SH-SY5Y (cell line): ENCODE data around the gene OR2T3.
"Not testable (repeated sequence)": the region's sequence is repeated elsewhere in the genome, so short reads cannot be mapped to it uniquely, and the experiment has no call there.

Source experiments
- GATA2 ChIP-seq: IDR thresholded peaks from 2 replicates; pipeline ENCODE4 v1.6.1; 2011; ENCODE audit warnings: mild to moderate bottlenecking, low read depth, low read length
- GATA3 ChIP-seq: IDR thresholded peaks from 2 replicates; pipeline ENCODE4 v1.6.1; 2011; ENCODE audit warnings: low read depth, mild to moderate bottlenecking, low read length, moderate library complexity

Gene OR2T3, protein sequence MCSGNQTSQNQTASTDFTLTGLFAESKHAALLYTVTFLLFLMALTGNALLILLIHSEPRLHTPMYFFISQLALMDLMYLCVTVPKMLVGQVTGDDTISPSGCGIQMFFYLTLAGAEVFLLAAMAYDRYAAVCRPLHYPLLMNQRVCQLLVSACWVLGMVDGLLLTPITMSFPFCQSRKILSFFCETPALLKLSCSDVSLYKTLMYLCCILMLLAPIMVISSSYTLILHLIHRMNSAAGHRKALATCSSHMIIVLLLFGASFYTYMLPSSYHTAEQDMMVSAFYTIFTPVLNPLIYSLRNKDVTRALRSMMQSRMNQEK

DNA sequence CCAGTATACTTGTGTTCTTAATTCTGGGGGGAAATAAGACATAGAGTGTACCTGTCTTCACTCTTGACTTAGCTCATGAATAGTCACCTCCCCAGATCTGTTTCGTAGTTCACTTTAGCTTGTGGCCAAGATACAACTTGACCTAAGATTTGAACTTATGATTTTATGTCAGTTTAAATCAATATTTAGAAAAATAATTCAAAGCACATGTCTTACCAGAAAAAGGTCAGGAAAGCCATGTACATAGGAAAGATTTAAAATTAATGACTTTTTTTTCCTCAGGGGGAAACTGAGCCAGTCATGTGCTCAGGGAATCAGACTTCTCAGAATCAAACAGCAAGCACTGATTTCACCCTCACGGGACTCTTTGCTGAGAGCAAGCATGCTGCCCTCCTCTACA is at the start of gene OR2T3:
Gene OR2T3 (plus strand): TSS at position 301 of the 400 bp plus-strand sequence. CDS start 0 bp downstream, at position 301.
- not testable (repeated sequence) for TF ChIP-seq GATA2, GATA3

DNA sequence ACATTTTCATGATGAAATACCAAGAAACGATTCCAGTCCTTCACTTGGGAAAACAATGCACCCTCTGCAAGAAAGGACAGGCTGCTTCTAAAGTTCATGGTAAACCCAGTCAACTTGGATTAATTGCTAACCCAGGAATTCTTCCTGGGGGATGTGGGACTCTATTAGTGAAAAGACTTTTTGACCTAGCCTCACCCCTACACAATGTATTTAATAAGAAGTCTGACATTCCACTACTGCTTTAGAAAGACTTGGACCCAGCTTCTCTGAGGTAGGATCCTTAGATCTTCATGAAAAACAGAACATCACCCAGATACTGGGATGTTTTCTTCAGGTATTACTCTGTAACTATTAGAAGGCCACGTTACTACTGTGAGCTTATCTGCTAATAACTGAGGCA is 27.8 kb upstream of the OR2T3 start, which contains the start of gene OR2T2:
Gene OR2T2 (plus strand): TSS at position 239 of the 400 bp plus-strand sequence. CDS start 7,161 bp downstream, outside the sequence.
- TF ChIP-seq GATA3, GATA2: not testable (repeated sequence)

DNA sequence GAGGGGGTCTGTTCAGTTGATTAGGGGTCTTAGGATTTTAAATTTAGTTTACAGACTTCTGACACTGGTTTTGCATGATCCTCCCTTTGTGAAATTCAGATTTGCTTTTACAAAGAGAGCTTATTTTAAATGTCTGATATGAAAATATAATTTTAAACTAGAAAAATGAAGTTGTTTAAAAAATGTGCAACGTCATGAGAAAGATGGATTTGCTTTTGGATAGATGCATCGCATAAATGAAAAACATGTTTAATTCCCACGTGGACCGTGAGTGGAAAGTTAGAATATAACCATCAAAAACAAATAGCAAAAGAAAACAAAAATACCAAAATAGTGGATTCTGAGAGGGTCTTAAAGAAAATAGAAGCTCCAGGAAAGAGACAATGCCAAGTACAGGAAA is 2.0 kb upstream of the OR2T3 start:
- no peak for TF ChIP-seq GATA2
- no peak for TF ChIP-seq GATA3

DNA sequence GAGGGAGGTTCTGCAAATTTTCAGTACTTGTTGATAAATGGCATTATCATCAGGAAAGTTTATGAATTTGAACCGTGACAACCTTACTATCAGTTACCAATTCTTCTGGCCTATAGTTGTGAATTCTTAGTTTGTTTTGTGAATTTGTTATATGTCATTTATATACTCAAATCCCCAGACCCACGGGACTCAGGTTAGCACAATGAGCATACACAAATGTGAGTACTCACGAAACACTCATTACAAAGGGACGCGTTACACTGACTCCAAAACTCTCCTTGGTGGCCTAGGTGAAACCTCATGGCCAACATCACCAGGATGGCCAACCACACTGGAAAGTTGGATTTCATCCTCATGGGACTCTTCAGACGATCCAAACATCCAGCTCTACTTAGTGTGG is 15.1 kb downstream of the OR2T3 start, which contains the start of gene OR2T5:
Gene OR2T5 (plus strand): TSS at position 301 of the 400 bp plus-strand sequence. CDS start 0 bp downstream, at position 301.
- TF ChIP-seq GATA2, GATA3: not testable (repeated sequence)

DNA sequence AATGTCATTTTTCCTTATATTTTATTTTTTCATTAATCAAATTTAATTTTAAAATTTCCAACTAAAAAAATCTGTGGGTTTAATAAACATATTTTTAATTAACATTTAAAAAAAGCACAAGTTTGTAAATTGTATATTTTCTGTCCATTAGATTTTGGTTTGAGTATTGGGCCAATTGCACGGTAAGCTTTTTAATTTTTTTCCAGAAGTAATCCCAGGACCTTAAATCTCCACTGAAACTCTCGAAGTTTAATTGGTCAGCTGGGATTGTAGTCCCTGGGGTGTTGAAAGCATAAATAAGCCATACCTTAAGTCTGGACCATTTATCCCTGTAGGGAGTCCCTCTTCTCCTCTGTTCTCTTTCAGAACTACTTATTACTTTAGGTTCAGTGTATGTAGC is 34.6 kb downstream of the OR2T3 start, which contains the start of gene OR2G6:
Gene OR2G6 (plus strand): TSS at position 301 of the 400 bp plus-strand sequence. CDS start 13,574 bp downstream, outside the sequence.
- TF ChIP-seq GATA2, GATA3: not testable (repeated sequence)

DNA sequence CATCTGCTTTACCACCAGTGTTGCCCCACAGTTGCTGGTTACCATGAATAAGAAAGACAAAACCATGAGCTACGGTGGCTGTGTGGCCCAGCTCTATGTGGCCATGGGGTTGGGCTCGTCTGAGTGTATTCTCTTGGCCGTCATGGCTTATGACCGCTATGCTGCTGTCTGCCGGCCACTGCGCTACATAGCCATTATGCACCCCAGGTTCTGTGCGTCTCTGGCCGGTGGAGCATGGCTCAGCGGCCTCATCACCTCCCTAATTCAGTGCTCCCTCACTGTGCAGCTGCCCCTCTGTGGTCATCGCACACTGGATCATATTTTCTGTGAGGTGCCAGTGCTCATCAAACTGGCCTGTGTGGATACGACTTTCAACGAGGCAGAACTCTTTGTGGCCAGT is 48.7 kb downstream of the OR2T3 start:
- TF ChIP-seq GATA3: no peak
- TF ChIP-seq GATA2: no peak
